Loucy (cell line): ENCODE measurements around the gene FAM89B.

Experiments
- H2AFZ ChIP-seq: fragments of 200-600 bp; sonication (generic); 2 replicates; pipeline ENCODE4 v1.6.0; 2016; ENCODE audit warnings: antibody characterized with exemption, mild to moderate bottlenecking, low read length, moderate library complexity
- H3F3A ChIP-seq: fragments of 200-600 bp; 2 replicates; pipeline ENCODE4 v1.6.0; 2016; ENCODE audit warnings: antibody characterized with exemption, low read depth, mild to moderate bottlenecking
- H3K27me3 ChIP-seq: fragments of 200-600 bp; sonication (generic); 2 replicates; pipeline ENCODE4 v1.6.1; 2014; ENCODE audit warnings: low read length, mild to moderate bottlenecking; ENCODE audit not compliant: insufficient read depth, poor library complexity, severe bottlenecking
- H3K36me3 ChIP-seq: fragments of 200-600 bp; sonication (generic); 2 replicates; pipeline ENCODE4 v1.6.1; 2016; ENCODE audit warnings: low read length; ENCODE audit not compliant: insufficient read depth
- H3K4me1 ChIP-seq: fragments of 200-600 bp; sonication (generic); 2 replicates; pipeline ENCODE4 v1.5.1; 2014; ENCODE audit warnings: low read length, mild to moderate bottlenecking; ENCODE audit not compliant: insufficient read depth, poor library complexity, severe bottlenecking
- H3K4me2 ChIP-seq: fragments of 200-600 bp; sonication (generic); 2 replicates; pipeline ENCODE4 v1.6.0; 2014; ENCODE audit warnings: antibody characterized with exemption, low read length, low read depth, mild to moderate bottlenecking; ENCODE audit not compliant: poor library complexity, severe bottlenecking
- H3K4me3 ChIP-seq: fragments of 200-600 bp; sonication (generic); 2 replicates; pipeline ENCODE4 v1.5.1; 2014; ENCODE audit warnings: low read length, mild to moderate bottlenecking, mixed read lengths; ENCODE audit not compliant: poor library complexity, severe bottlenecking
- H3K79me2 ChIP-seq: fragments of 200-600 bp; sonication (generic); 2 replicates; pipeline ENCODE4 v1.6.1; 2014; ENCODE audit warnings: low read length; ENCODE audit not compliant: insufficient read depth
- H3K9ac ChIP-seq: fragments of 200-600 bp; sonication (generic); 2 replicates; pipeline ENCODE4 v1.6.0; 2014; ENCODE audit warnings: mild to moderate bottlenecking, low read depth, low read length, moderate library complexity; ENCODE audit not compliant: poor library complexity, severe bottlenecking
- H3K9me2 ChIP-seq: fragments of 200-600 bp; sonication (generic); replicated peaks from 2 replicates; pipeline ENCODE4 v1.6.1; 2016; ENCODE audit warnings: low read depth, low read length, mixed read lengths
- H3K9me3 ChIP-seq: fragments of 200-600 bp; sonication (generic); 2 replicates; pipeline ENCODE4 v1.6.1; 2014; ENCODE audit warnings: mild to moderate bottlenecking, antibody characterized with exemption, low read length, low read depth; ENCODE audit not compliant: insufficient read depth
- H4K20me1 ChIP-seq: fragments of 200-600 bp; sonication (generic); 2 replicates; pipeline ENCODE4 v1.6.0; 2014; ENCODE audit warnings: antibody characterized with exemption, low read length, mild to moderate bottlenecking; ENCODE audit not compliant: insufficient read depth, poor library complexity, severe bottlenecking
- CTCF ChIP-seq: fragments of 200-600 bp; sonication (generic); conservative IDR thresholded peaks from 2 replicates; pipeline ENCODE4 v1.5.1; 2014; ENCODE audit warnings: mild to moderate bottlenecking, antibody characterized with exemption, low read length
- EZH2phosphoT487 ChIP-seq: fragments of 200-600 bp; IDR thresholded peaks from 2 replicates; pipeline ENCODE4 v1.6.1; 2018; ENCODE audit warnings: antibody characterized with exemption, mild to moderate bottlenecking, moderate library complexity, borderline replicate concordance

FAM89B gene

GRCh38 chr11:65537296-65537597 lies 35.1 kb upstream of the FAM89B start:
- no peaks in the 10 kb centered on the region for H3K9me2 ChIP-seq
- no peaks in the 10 kb centered on the region for H4K20me1 ChIP-seq
- H3K9me3 ChIP-seq = no peaks in the 10 kb centered on the region
- no peak overlapping the region for H3K4me2 ChIP-seq
- peaks cover 15% of the 10 kb centered on the region for H3K4me1 ChIP-seq
- TF ChIP-seq EZH2phosphoT487 (no peak), CTCF (no peak)
- H3K27me3 ChIP-seq = no peaks in the 10 kb centered on the region
- 0 out of 2 replicates have a peak, but pooled peaks cover 3% of the 10 kb centered on the region for H3F3A ChIP-seq
- no peaks in the 10 kb centered on the region for H3K79me2 ChIP-seq
- H3K36me3 ChIP-seq = peaks cover 8% of the 10 kb centered on the region; the same call in 1 of the 2 replicates
- no peak overlapping the region for H3K4me3 ChIP-seq
- no peak overlapping the region for H2AFZ ChIP-seq
- no peak overlapping the region for H3K9ac ChIP-seq

DNA sequence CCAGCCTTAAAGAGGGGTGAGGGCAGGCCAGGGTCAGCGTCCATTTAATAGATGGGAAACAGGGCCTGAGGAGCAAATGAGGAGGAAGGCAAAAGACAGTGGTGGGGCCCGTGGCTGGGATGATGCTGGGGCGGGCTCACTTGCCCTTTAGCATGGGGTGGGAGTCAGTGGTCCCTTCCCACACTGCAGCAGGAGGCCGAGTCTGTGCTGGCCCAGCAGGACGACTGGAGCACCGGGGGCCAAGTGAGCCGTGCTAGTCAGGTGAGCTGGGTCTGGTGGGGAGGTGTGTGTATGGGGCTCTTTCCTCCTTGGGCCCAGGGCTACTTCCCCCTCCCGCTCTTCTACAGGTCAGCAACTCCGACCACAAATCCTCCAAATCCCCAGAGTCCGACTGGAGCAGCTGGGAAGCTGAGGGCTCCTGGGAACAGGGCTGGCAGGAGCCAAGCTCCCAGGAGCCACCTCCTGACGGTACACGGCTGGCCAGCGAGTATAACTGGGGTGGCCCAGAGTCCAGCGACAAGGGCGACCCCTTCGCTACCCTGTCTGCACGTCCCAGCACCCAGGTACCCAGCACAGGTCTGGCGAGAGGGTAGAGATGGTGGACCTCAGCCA lies 34.6 kb upstream of the FAM89B start:
- no peaks in the 10 kb centered on the region for H4K20me1 ChIP-seq
- no peaks in the 10 kb centered on the region for H3K27me3 ChIP-seq
- H3K36me3 ChIP-seq = peaks cover 3% of the 10 kb centered on the region; the same call in 1 of the 2 replicates
- H3K4me3 ChIP-seq = no peak overlapping the region
- peaks cover 15% of the 10 kb centered on the region for H3K4me1 ChIP-seq
- no peaks in the 10 kb centered on the region for H3K79me2 ChIP-seq
- H2AFZ ChIP-seq = no peak overlapping the region
- no peak for TF ChIP-seq CTCF
- TF ChIP-seq EZH2phosphoT487 = no peak
- 0 out of 2 replicates have a peak, but pooled peaks cover 3% of the 10 kb centered on the region for H3F3A ChIP-seq
- H3K9me2 ChIP-seq = no peaks in the 10 kb centered on the region
- H3K4me2 ChIP-seq = no peak overlapping the region
- H3K9me3 ChIP-seq = no peaks in the 10 kb centered on the region
- H3K9ac ChIP-seq = no peak overlapping the region

DNA sequence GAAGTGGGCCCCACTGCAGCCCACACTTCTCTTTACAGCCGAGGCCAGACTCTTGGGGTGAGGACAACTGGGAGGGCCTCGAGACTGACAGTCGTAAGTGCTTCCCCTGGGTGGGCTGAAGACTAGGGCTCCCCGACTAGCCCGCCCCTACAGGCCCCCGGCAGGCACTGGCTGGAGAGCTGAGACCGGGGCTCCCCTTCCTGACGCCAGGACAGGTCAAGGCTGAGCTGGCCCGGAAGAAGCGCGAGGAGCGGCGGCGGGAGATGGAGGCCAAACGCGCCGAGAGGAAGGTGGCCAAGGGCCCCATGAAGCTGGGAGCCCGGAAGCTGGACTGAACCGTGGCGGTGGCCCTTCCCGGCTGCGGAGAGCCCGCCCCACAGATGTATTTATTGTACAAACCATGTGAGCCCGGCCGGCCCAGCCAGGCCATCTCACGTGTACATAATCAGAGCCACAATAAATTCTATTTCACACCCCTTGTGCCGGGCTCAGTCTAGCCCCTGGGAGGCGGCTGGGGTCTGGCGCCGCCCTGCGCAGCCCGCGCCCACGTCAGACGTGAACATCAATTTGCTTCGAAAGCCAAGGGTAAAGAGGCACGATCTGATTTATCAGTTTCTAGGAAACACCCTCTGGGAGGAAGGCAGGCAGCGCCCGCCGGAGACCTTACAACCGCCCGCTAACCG lies 34.0 kb upstream of the FAM89B start:
- no peak overlapping the region for H3K9ac ChIP-seq
- H3F3A ChIP-seq = 0 out of 2 replicates have a peak, but pooled peaks cover 3% of the 10 kb centered on the region
- no peak overlapping the region for H3K4me2 ChIP-seq

More for the DNA sequence above, 34.0 kb upstream of the FAM89B start:
- H3K79me2 ChIP-seq = no peaks in the 10 kb centered on the region
- H3K4me1 ChIP-seq = peaks cover 15% of the 10 kb centered on the region
- no peak for TF ChIP-seq EZH2phosphoT487
- no peak for TF ChIP-seq CTCF
- H3K9me3 ChIP-seq = no peaks in the 10 kb centered on the region
- H3K4me3 ChIP-seq = no peak overlapping the region
- H2AFZ ChIP-seq = no peak overlapping the region
- H4K20me1 ChIP-seq = no peaks in the 10 kb centered on the region
- H3K36me3 ChIP-seq = no peaks in the 10 kb centered on the region
- no peaks in the 10 kb centered on the region for H3K27me3 ChIP-seq
- no peaks in the 10 kb centered on the region for H3K9me2 ChIP-seq
